ENCODE data around the gene MEIS2. TPM values are rescaled to one million over a fixed set of nuclear protein-coding genes. Genes with fewer than 3 reads are reported as not detected.

The MEIS2 gene
- total RNA-seq, 1 experiment from 2014 or later: 98.3 TPM

- no peak for DNase-seq (ENCODE audit: low spot score)
Measured at GRCh38 chr15:36880224-36880912, 220.0 kb downstream of the MEIS2 start.

- no peak for DNase-seq (ENCODE audit: low spot score)
Measured at GRCh38 chr15:36879568-36880222, 220.7 kb downstream of the MEIS2 start.

GRCh38 chr15:36878684-36879262, 221.6 kb downstream of the MEIS2 start:
- no peak for DNase-seq (ENCODE audit: low spot score)

GRCh38 chr15:36877796-36878683, 222.3 kb downstream of the MEIS2 start:
- DNase-seq (ENCODE audit: low spot score): no peak

DNA sequence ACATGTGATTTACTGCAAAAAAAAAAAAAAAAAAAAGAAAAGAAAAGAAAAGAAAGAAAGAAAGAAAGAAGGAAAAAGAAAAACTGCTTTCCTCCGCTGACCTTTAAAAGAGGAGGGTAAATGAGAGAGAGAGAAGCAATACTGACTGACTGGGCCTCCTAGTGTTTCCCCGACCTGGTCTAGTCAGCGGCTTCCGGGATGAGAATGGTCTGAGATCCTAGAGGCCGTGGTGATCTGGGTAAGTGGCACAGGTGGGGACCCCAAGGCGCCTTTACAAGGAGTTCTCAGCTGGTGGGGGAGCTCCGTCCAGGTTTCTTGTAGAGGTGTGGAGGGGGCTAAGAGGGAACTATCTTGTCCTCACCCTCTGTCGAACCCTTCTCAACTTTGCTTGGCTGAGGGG, 223.1 kb downstream of the MEIS2 start:
- DNase-seq (ENCODE audit: low spot score): no peak

- no peak for DNase-seq (ENCODE audit: low spot score)
Measured at GRCh38 chr15:36875740-36876334, 224.5 kb downstream of the MEIS2 start.

DNA sequence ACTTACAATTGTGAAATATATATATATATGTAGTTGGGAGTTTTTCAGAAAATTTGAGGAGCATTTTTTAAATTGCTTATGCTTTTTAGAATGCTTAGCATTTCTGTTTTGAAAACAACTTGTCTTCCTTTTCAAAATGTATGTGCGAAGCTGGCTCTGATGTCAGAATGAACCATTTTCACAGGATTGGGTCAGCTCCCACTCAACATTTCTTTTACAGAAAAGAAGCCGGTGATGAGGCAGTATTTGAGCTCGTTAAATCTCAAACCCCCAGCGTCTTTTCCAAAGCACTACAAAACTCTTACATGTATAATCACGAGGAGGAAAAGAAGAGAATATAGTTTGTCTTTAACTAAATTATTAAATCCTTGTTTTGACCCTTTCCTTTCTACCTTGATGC, 225.4 kb downstream of the MEIS2 start:
- DNase-seq (ENCODE audit: low spot score): no peak

DNA sequence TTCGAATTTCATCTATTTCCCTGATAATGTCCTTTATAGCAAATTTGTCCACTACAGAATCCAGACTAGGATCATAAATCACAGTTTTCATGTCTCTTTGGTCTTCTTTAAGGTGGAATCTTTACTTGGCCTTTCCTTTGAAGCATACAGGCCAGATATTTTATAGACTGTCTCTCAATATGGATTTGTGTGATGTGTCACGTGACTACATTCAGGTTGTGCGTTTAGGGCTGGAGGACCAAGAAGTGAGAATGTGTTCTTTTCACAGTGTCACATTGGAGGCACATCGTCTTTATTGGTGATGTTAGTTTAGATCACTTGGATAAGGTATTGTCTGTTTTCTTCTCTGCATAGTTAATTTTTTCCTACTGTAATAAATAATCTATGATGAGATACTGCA, 232.9 kb downstream of the MEIS2 start:
- no peak for DNase-seq (ENCODE audit: low spot score)

DNA sequence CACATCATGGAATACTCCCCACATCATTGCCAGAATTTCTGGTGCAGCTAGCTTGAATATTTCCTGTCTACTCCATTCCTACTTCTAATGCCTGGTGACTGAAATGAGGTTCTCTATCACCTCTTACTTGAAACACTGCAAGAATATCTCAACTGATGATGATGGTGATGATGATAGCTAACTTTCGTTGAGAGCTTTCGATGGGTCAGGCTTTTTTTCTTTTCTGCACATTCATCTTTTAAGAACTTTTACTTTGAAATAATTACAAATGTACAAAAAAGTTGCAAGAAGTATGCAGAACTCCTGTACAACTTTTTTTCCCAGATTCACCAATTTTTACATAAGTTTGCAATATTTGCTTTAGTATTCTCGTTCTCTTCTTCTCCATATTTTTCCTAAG, 233.5 kb downstream of the MEIS2 start:
- no peak for DNase-seq (ENCODE audit: low spot score)

- no peak for DNase-seq (ENCODE audit: low spot score)
Measured at GRCh38 chr15:36863570-36863969, 236.8 kb downstream of the MEIS2 start.

GRCh38 chr15:36860792-36861191, 239.6 kb downstream of the MEIS2 start:
- DNase-seq (ENCODE audit: low spot score): no peak

DNA sequence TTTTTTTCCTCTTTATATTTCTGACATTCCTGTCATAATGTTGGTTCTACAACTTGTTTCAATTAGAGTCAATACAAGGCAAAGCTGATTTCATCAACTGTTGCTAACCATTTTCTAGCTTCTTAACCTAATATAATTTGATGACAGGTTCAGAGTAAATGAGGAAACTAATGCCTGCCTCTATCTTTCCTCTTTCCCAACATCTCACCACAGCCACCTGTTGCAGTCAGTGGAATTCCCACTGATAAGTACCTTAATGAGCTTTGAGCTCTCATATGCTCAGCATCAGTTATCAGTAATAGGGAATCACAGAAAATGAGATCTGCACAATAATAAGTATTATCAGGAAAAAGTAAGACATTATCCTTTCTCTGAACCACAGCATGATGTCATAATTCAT, 241.9 kb downstream of the MEIS2 start:
- no peak for DNase-seq (ENCODE audit: low spot score)

DNA sequence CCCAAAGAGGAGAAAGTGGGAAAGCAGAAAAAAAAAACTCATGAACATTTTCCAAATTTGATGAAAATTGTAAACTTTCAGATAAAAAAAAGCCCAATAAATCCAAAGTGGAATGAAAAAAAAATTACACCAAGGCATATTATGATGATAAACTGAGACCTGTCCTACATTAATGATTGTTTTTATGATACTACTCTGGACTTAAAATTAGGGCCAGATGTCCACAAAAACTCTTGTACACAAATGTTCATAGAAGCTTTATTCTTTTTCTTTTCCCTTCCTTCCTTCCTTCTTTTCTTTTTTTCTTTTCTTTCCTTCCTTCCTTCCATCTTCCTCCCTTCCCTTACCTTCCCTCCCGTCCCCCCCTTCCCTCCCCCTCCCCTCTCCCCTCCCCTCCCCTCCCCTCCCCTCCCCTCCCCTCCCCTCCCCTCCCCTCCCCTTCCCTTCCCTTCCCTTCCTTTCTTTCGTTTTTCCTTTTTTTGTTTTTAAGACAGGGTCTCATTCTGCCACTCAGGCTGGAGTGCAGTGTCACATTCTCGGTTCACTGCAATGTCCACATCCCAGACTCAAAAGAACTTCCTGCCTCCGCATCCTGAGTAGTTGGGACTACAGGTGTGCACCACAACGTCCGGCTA, 243.9 kb downstream of the MEIS2 start:
- DNase-seq (ENCODE audit: low spot score): no peak

DNA sequence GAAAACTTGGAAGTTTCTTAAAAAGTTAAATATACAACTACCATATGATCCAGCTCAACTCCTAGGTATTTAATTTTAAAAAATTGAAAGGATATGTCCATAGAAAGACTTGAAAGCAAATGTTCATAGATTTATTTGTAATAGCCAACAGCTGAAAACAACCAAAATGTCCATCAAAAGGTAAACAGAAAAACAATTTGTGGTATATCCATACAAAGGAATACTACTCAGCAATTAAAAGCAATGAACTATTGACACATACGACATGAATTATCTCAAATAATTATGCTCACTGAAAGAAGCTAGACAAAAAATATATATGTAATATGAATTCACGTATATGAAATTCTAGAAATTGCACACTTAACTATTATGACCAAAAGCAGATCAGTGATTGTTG, 249.5 kb downstream of the MEIS2 start:
- no peak for DNase-seq (ENCODE audit: low spot score)

DNA sequence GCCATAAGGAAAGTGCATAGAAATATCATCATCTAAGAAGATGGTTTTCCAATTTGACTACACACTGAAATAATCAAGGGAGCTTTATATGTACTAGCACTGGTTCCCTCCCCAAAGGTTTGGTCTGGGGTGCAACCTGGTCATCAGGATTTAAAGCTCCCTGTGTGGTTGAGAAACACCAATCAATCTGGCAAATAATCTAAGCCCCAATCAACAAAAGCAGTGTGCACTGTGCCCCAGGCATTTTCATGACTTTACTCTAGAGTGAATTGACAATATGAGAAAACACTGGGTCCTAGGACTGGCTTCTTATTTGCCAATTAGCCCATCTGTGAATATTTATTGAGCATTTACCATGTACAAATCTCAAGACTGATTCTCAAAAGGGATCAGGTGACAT, 255.1 kb downstream of the MEIS2 start:
- no peak for DNase-seq (ENCODE audit: low spot score)

GRCh38 chr15:36844534-36844998, 255.8 kb downstream of the MEIS2 start:
- DNase-seq (ENCODE audit: low spot score): no peak

DNA sequence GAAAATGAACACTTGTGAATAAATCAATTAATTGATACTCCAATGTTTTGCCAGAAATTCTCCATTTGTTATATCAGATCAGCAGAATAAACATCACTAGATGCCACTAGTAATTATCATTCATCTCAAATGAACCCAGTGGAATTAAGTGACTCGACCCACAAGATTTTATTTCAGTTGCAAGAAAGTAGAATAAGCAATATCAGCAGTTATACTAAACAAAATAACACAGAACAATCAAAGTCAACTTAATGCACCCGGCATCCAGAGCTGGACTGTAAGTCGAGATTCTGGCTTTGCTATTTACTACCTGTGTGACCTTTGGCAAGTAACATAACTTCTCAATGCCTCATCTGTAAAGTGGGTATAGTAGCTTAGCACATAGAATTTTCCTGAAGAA, 256.5 kb downstream of the MEIS2 start:
- no peak for DNase-seq (ENCODE audit: low spot score)

GRCh38 chr15:36841193-36841592, 259.2 kb downstream of the MEIS2 start:
- DNase-seq (ENCODE audit: low spot score): no peak

All from A172 (cell line).